Ishikawa (cell line): ENCODE measurements around the gene PRCC.

Experiments
- EP300 ChIP-seq: IDR thresholded peaks from 2 replicates; pipeline ENCODE4 v1.6.1; 2012; ENCODE audit warnings: borderline replicate concordance
- RAD21 ChIP-seq: IDR thresholded peaks from 2 replicates; pipeline ENCODE4 v1.6.1; 2012; ENCODE audit warnings: low read depth
- TAF1 ChIP-seq: IDR thresholded peaks from 2 replicates; pipeline ENCODE4 v1.6.1; 2012; ENCODE audit warnings: low read depth, mild to moderate bottlenecking
- TCF12 ChIP-seq: IDR thresholded peaks from 2 replicates; pipeline ENCODE4 v1.6.1; 2012; ENCODE audit warnings: low read depth

DNA sequence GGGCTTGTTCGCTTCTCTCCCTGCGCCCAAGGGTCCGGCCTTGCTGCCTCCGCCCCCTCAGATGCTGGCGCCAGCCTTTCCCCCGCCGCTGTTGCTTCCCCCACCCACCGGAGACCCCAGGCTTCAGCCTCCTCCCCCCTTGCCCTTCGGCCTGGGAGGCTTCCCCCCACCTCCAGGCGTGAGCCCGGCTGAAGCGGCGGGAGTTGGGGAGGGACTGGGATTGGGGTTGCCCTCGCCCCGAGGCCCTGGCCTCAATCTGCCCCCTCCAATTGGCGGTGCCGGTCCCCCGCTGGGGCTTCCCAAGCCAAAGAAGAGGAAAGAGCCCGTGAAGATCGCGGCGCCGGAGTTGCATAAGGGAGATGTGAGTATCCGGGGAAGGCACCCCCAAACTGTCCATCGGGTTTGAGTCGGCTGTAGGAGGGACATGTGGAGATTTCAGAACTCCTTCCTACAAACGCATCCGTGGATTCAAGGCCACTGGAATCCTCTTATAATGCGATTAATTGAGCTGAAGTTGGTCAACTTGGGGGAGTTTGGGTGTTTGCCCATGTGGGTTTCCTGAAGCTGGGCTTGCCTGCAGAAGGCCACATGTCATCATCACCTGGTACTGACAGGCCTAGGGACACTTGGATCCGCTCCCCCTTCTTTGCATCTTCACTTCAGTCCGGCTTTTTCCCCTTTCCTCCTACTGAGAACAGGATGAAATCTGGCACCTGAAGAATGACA lies 707 bp downstream of the PRCC start:
- no peak for TF ChIP-seq EP300
- TF ChIP-seq TAF1, result no peak
- no peak for TF ChIP-seq TCF12
- no peak for TF ChIP-seq RAD21
